ENCODE data around the gene EGFLAM. TPM values are rescaled to one million over a fixed set of nuclear protein-coding genes. Genes with fewer than 3 reads are reported as not detected.

Gene EGFLAM
- total and polyA plus RNA-seq, 2 experiments from 2014 or later, result 0.24 to 1.9 TPM

DNA sequence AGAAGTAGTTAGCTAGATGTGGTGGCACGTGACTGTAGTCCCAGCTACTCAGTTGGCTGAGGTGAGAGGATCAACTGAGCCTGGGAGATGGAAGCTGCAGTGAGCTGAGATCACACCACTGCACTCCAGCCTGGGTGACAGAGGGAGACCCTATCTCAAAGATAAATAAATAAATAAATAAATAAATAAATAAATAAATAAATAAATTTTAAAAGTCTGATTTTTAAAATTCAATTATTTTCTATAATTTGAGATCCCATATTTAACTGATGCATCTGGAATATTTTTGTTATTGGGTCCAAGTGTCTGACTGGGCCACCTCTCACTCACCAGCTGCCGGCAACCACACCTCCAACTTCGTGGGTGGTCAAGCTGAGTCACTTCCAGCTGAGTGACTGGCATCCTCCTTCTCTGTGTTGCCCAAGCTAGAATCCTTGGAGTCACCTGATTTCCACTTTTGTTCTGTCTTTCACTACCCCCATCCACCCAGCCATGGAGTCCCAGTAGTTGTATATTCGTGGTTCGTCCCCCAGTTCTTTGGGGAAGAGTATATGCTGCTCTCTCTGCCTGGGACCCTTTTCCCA is 70.9 kb downstream of the EGFLAM start:
- Histone ChIP-seq H3K4me1 (ENCODE audit: insufficient read depth) (no peaks in the 10 kb centered on the region), H3K9me2 (ENCODE audit: insufficient read depth) (peaks cover 9% of the 10 kb centered on the region), H3K27me3 (ENCODE audit: insufficient read depth) (no peaks in the 10 kb centered on the region), H3K4me2 (no peak overlapping the region), H3K79me2 (replicated peaks; ENCODE audit: insufficient read depth) (no peaks in the 10 kb centered on the region), H2AFZ (peak overlapping the region; percentile 65; the same call in 1 of the 2 replicates), H4K20me1 (replicated peaks; ENCODE audit: insufficient read depth) (no peaks in the 10 kb centered on the region), H3K36me3 (ENCODE audit: insufficient read depth) (no peaks in the 10 kb centered on the region), H3K4me3 (no peak overlapping the region), H3K27ac (ENCODE audit: low read depth) (no peak overlapping the region), H3F3A (replicated peaks; ENCODE audit: low read depth) (no peaks in the 10 kb centered on the region)
- H3K27ac Mint-ChIP-seq, result no peak overlapping the region
- no peak for TF ChIP-seq EZH2phosphoT487 (IDR thresholded peaks at IDR 0.05; ENCODE audit: unreplicated experiment)
- no peak for TF ChIP-seq STAT1 (IDR thresholded peaks at IDR 0.05; ENCODE audit: unreplicated experiment)
- TF ChIP-seq, protein P1, sequence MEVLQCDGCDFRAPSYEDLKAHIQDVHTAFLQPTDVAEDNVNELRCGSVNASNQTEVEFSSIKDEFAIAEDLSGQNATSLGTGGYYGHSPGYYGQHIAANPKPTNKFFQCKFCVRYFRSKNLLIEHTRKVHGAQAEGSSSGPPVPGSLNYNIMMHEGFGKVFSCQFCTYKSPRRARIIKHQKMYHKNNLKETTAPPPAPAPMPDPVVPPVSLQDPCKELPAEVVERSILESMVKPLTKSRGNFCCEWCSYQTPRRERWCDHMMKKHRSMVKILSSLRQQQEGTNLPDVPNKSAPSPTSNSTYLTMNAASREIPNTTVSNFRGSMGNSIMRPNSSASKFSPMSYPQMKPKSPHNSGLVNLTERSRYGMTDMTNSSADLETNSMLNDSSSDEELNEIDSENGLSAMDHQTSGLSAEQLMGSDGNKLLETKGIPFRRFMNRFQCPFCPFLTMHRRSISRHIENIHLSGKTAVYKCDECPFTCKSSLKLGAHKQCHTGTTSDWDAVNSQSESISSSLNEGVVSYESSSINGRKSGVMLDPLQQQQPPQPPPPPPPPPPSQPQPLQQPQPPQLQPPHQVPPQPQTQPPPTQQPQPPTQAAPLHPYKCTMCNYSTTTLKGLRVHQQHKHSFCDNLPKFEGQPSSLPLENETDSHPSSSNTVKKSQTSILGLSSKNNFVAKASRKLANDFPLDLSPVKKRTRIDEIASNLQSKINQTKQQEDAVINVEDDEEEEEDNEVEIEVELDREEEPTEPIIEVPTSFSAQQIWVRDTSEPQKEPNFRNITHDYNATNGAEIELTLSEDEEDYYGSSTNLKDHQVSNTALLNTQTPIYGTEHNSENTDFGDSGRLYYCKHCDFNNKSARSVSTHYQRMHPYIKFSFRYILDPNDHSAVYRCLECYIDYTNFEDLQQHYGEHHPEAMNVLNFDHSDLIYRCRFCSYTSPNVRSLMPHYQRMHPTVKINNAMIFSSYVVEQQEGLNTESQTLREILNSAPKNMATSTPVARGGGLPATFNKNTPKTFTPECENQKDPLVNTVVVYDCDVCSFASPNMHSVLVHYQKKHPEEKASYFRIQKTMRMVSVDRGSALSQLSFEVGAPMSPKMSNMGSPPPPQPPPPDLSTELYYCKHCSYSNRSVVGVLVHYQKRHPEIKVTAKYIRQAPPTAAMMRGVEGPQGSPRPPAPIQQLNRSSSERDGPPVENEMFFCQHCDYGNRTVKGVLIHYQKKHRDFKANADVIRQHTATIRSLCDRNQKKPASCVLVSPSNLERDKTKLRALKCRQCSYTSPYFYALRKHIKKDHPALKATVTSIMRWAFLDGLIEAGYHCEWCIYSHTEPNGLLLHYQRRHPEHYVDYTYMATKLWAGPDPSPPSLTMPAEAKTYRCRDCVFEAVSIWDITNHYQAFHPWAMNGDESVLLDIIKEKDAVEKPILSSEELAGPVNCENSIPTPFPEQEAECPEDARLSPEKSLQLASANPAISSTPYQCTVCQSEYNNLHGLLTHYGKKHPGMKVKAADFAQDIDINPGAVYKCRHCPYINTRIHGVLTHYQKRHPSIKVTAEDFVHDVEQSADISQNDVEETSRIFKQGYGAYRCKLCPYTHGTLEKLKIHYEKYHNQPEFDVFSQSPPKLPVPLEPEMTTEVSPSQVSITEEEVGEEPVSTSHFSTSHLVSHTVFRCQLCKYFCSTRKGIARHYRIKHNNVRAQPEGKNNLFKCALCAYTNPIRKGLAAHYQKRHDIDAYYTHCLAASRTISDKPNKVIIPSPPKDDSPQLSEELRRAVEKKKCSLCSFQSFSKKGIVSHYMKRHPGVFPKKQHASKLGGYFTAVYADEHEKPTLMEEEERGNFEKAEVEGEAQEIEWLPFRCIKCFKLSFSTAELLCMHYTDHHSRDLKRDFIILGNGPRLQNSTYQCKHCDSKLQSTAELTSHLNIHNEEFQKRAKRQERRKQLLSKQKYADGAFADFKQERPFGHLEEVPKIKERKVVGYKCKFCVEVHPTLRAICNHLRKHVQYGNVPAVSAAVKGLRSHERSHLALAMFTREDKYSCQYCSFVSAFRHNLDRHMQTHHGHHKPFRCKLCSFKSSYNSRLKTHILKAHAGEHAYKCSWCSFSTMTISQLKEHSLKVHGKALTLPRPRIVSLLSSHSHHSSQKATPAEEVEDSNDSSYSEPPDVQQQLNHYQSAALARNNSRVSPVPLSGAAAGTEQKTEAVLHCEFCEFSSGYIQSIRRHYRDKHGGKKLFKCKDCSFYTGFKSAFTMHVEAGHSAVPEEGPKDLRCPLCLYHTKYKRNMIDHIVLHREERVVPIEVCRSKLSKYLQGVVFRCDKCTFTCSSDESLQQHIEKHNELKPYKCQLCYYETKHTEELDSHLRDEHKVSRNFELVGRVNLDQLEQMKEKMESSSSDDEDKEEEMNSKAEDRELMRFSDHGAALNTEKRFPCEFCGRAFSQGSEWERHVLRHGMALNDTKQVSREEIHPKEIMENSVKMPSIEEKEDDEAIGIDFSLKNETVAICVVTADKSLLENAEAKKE (CRISPR knock-in tag; IDR thresholded peaks at IDR 0.05), result no peak
- TF ChIP-seq, protein P2, sequence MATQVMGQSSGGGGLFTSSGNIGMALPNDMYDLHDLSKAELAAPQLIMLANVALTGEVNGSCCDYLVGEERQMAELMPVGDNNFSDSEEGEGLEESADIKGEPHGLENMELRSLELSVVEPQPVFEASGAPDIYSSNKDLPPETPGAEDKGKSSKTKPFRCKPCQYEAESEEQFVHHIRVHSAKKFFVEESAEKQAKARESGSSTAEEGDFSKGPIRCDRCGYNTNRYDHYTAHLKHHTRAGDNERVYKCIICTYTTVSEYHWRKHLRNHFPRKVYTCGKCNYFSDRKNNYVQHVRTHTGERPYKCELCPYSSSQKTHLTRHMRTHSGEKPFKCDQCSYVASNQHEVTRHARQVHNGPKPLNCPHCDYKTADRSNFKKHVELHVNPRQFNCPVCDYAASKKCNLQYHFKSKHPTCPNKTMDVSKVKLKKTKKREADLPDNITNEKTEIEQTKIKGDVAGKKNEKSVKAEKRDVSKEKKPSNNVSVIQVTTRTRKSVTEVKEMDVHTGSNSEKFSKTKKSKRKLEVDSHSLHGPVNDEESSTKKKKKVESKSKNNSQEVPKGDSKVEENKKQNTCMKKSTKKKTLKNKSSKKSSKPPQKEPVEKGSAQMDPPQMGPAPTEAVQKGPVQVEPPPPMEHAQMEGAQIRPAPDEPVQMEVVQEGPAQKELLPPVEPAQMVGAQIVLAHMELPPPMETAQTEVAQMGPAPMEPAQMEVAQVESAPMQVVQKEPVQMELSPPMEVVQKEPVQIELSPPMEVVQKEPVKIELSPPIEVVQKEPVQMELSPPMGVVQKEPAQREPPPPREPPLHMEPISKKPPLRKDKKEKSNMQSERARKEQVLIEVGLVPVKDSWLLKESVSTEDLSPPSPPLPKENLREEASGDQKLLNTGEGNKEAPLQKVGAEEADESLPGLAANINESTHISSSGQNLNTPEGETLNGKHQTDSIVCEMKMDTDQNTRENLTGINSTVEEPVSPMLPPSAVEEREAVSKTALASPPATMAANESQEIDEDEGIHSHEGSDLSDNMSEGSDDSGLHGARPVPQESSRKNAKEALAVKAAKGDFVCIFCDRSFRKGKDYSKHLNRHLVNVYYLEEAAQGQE (IDR thresholded peaks at IDR 0.05; ENCODE audit: unreplicated experiment), result no peak
- no peak for TF ChIP-seq POLR2AphosphoS5 (IDR thresholded peaks at IDR 0.05; ENCODE audit: low read depth)
- no peak for TF ChIP-seq NANOG (IDR thresholded peaks at IDR 0.05; ENCODE audit: borderline replicate concordance)
- no peak for TF ChIP-seq ZNF114 (CRISPR knock-in tag; IDR thresholded peaks at IDR 0.05)
- TF ChIP-seq, protein P3, sequence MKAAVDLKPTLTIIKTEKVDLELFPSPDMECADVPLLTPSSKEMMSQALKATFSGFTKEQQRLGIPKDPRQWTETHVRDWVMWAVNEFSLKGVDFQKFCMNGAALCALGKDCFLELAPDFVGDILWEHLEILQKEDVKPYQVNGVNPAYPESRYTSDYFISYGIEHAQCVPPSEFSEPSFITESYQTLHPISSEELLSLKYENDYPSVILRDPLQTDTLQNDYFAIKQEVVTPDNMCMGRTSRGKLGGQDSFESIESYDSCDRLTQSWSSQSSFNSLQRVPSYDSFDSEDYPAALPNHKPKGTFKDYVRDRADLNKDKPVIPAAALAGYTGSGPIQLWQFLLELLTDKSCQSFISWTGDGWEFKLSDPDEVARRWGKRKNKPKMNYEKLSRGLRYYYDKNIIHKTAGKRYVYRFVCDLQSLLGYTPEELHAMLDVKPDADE (IDR thresholded peaks at IDR 0.05), result no peak
- TF ChIP-seq, protein P4, sequence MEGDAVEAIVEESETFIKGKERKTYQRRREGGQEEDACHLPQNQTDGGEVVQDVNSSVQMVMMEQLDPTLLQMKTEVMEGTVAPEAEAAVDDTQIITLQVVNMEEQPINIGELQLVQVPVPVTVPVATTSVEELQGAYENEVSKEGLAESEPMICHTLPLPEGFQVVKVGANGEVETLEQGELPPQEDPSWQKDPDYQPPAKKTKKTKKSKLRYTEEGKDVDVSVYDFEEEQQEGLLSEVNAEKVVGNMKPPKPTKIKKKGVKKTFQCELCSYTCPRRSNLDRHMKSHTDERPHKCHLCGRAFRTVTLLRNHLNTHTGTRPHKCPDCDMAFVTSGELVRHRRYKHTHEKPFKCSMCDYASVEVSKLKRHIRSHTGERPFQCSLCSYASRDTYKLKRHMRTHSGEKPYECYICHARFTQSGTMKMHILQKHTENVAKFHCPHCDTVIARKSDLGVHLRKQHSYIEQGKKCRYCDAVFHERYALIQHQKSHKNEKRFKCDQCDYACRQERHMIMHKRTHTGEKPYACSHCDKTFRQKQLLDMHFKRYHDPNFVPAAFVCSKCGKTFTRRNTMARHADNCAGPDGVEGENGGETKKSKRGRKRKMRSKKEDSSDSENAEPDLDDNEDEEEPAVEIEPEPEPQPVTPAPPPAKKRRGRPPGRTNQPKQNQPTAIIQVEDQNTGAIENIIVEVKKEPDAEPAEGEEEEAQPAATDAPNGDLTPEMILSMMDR (conservative IDR thresholded peaks at IDR 0.05; ENCODE audit: low read depth in 2 of 2), result no peak
- no peak for TF ChIP-seq JUNB (IDR thresholded peaks at IDR 0.05; ENCODE audit: unreplicated experiment)
- TF ChIP-seq ZNF331 (CRISPR knock-in tag; IDR thresholded peaks at IDR 0.05; ENCODE audit: low read depth), result no peak
- DNase-seq (ENCODE audit: low spot score), result peak; percentile 17
- peaks cover 4% of the 10 kb centered on the region; the same call in 2 of the 3 replicates for H3K4me1 Mint-ChIP-seq
- H3K36me3 Mint-ChIP-seq (ENCODE audit: low read depth), result no peaks in the 10 kb centered on the region
- H3K27me3 Mint-ChIP-seq (ENCODE audit: insufficient read depth, low read depth, poor library complexity), result peaks cover 4% of the 10 kb centered on the region
- H3K9me3 Mint-ChIP-seq, result peaks cover 17% of the 10 kb centered on the region
- H3K4me3 Mint-ChIP-seq, result no peak overlapping the region
- no peak for ATAC-seq

Data from GM23338 (cell line).